HepG2 (cell line): Measurements from ENCODE around the gene TP53TG5. TPM values are rescaled to one million over a fixed set of nuclear protein-coding genes. Genes with fewer than 3 reads are reported as not detected.

ENCODE experiments used
- BCL6 ChIP-seq: IDR thresholded peaks from 2 replicates; pipeline ENCODE4 v1.6.1; 2016; ENCODE audit warnings: missing genetic modification reagents, missing compliant biosample characterization
- CCDC6 ChIP-seq: sonication (generic); formaldehyde crosslinking; IDR thresholded peaks from 2 replicates; pipeline ENCODE4 v1.8.1; 2022; ENCODE audit warnings: mild to moderate bottlenecking, missing genetic modification reagents, moderate library complexity
- ELF3 ChIP-seq: IDR thresholded peaks from 2 replicates; pipeline ENCODE4 v1.6.1; 2016; ENCODE audit warnings: missing genetic modification reagents, missing compliant biosample characterization
- ISL2 ChIP-seq: sonication (generic); formaldehyde crosslinking; IDR thresholded peaks from 2 replicates; pipeline ENCODE4 v1.5.0; 2020; ENCODE audit warnings: missing genetic modification reagents
- KMT2B ChIP-seq: IDR thresholded peaks from 2 replicates; pipeline ENCODE4 v1.6.1; 2016; ENCODE audit warnings: missing genetic modification reagents, missing compliant biosample characterization
- MIER2 ChIP-seq: IDR thresholded peaks from 2 replicates; pipeline ENCODE4 v1.6.1; 2016; ENCODE audit warnings: missing biosample characterization, missing genetic modification reagents
- THAP11 ChIP-seq: IDR thresholded peaks from 2 replicates; pipeline ENCODE4 v1.6.1; 2016; ENCODE audit warnings: missing biosample characterization, missing genetic modification reagents
- polyA plus RNA-seq, 8 experiments: library from polyadenylated mRNA; depleted of rRNA in 3 of 8; stranded (reverse) in 7 of 8; unstranded in 1 of 8; fragments of >200 nt; fragmentation: Illumina TruSeq in 4 of 8; extraction: Trizol in 4 of 8; gene quantifications; 2 replicates each; pipeline versions ENCODE4 v1.2.1 to v1.2.3, GENCODE V29; 2011 to 2016; ENCODE audit warnings: low read depth in 4 of 8, missing spikeins in 1 of 8, mixed read lengths in 1 of 8; ENCODE audit not compliant: insufficient read depth in 1 of 8
- total RNA-seq, 5 experiments: library from RNA; depleted of rRNA; stranded (reverse); fragments of >200 nt; fragmentation: Illumina TruSeq; extraction: Trizol; gene quantifications; 2 replicates each; pipeline ENCODE4 v1.2.3, GENCODE V29; 2016; ENCODE audit warnings: low read depth in 1 of 5
- TF ChIP-seq, protein P1 (sequence below): IDR thresholded peaks from 2 replicates; pipeline ENCODE4 v1.6.1; 2016; ENCODE audit warnings: low read depth
- TF ChIP-seq, protein P2 (sequence below): sonication (generic); formaldehyde crosslinking; conservative IDR thresholded peaks from 2 replicates; pipeline ENCODE4 v1.8.0; 2022; ENCODE audit warnings: mild to moderate bottlenecking, moderate library complexity, missing genetic modification reagents
- TF ChIP-seq, protein P3 (sequence below): sonication (generic); formaldehyde crosslinking; IDR thresholded peaks from 2 replicates; pipeline ENCODE4 v1.4.0; 2020; ENCODE audit warnings: missing genetic modification reagents, borderline replicate concordance

The TP53TG5 gene
- total and polyA plus RNA-seq, 2 of the 13 experiments (the other 11 are each of a cell fraction or from before 2014, with no cell fraction given): 0.11 TPM; not detected in 1

DNA sequence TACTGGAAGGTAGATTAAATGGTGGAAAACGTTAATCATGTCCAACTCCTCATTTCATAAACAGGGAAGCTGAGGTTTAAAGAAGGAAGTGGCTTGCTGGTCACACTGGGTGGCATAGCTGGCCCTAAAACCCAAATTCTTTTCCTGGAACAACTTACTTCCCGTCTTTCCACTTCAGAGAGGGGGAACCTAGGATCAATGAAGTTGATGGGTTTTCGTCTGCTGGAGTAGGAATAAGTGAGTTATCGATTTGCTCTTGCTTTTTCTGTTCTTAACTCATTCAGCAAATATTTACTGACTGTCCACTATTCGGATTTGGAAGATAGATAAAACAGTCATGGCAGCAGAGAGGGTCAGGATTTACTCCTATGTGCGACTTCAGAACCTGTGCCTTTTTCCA is 16.3 kb downstream of the TP53TG5 start (continued):
- TF ChIP-seq KMT2B (CRISPR knock-in tag) (0 out of 2 replicates have a peak, but pooled peaks have one; percentile 34), THAP11 (CRISPR knock-in tag) (peak; percentile 34; the same call in 1 of the 2 replicates), MIER2 (CRISPR knock-in tag) (no peak), CCDC6 (CRISPR knock-in tag) (0 out of 2 replicates have a peak, but pooled peaks have one; percentile 23), BCL6 (CRISPR knock-in tag) (peak; percentile 27; the same call in 1 of the 2 replicates), ELF3 (CRISPR knock-in tag) (peak; percentile 71; the same call in 1 of the 2 replicates), ISL2 (0 out of 2 replicates have a peak, but pooled peaks have one; percentile 15)
- TF ChIP-seq, protein P1, sequence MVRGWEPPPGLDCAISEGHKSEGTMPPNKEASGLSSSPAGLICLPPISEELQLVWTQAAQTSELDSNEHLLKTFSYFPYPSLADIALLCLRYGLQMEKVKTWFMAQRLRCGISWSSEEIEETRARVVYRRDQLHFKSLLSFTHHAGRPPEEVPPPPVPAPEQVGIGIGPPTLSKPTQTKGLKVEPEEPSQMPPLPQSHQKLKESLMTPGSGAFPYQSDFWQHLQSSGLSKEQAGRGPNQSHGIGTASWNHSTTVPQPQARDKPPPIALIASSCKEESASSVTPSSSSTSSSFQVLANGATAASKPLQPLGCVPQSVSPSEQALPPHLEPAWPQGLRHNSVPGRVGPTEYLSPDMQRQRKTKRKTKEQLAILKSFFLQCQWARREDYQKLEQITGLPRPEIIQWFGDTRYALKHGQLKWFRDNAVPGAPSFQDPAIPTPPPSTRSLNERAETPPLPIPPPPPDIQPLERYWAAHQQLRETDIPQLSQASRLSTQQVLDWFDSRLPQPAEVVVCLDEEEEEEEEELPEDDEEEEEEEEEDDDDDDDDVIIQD (CRISPR knock-in tag): peak; percentile 68
- TF ChIP-seq, protein P2, sequence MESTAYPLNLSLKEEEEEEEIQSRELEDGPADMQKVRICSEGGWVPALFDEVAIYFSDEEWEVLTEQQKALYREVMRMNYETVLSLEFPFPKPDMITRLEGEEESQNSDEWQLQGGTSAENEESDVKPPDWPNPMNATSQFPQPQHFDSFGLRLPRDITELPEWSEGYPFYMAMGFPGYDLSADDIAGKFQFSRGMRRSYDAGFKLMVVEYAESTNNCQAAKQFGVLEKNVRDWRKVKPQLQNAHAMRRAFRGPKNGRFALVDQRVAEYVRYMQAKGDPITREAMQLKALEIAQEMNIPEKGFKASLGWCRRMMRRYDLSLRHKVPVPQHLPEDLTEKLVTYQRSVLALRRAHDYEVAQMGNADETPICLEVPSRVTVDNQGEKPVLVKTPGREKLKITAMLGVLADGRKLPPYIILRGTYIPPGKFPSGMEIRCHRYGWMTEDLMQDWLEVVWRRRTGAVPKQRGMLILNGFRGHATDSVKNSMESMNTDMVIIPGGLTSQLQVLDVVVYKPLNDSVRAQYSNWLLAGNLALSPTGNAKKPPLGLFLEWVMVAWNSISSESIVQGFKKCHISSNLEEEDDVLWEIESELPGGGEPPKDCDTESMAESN (CRISPR knock-in tag): no peak
- TF ChIP-seq, protein P3, sequence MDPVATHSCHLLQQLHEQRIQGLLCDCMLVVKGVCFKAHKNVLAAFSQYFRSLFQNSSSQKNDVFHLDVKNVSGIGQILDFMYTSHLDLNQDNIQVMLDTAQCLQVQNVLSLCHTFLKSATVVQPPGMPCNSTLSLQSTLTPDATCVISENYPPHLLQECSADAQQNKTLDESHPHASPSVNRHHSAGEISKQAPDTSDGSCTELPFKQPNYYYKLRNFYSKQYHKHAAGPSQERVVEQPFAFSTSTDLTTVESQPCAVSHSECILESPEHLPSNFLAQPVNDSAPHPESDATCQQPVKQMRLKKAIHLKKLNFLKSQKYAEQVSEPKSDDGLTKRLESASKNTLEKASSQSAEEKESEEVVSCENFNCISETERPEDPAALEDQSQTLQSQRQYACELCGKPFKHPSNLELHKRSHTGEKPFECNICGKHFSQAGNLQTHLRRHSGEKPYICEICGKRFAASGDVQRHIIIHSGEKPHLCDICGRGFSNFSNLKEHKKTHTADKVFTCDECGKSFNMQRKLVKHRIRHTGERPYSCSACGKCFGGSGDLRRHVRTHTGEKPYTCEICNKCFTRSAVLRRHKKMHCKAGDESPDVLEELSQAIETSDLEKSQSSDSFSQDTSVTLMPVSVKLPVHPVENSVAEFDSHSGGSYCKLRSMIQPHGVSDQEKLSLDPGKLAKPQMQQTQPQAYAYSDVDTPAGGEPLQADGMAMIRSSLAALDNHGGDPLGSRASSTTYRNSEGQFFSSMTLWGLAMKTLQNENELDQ (CRISPR knock-in tag): no peak
